Measurements from ENCODE around the gene LDHAL6B.

The LDHAL6B gene

DNA sequence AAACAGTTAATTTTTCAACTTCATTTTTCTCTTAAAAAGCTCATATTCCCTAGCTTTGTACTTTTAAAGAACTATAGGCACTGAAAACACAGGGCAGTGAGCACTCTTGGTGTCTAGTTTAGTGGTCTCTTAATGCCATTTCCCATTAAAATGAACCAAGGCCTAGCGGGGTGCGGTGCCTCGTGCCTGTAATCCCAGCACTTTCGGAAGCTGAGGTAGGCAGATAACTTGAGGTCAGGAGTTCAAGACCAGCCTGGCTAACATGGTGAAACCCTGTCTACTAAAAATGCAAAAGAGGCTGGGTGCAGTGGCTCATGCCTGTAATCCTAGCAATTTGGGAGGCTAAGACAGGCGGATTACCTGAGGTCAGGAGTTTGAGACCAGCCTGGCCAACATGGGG lies 45.5 kb downstream of the LDHAL6B start:
- DNase-seq (ENCODE audit: low spot score), result no peak

DNA sequence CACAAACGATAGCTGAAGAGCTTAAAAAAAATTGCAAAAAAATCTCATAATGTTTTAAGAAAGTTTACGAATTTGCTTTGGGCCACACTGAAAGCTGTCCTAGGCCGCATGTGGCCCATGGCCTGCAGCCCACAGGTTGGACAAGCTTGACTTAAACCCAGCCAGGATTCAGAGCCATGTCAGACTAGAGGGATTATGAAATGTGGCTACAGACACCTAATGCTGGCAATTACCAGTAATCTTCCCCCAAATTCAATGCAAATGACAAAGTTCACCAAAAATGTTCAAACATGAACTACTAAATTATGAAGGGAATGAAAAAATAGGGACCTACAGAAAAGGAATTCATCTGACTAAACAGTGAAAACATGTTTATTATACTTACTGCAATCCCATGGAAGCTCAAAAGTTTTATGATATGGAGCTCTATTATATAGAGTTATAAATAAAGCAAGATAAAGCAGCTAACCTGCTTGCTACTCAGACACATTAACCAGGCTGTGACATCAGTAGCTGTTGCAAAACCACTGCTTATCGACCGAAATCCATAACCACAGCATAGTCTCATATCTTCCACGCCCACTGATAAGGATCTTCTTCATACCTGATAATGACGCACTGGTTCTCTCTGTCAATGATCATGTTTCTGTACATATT lies 49.2 kb downstream of the LDHAL6B start:
- no peak for DNase-seq (ENCODE audit: low spot score)

DNA sequence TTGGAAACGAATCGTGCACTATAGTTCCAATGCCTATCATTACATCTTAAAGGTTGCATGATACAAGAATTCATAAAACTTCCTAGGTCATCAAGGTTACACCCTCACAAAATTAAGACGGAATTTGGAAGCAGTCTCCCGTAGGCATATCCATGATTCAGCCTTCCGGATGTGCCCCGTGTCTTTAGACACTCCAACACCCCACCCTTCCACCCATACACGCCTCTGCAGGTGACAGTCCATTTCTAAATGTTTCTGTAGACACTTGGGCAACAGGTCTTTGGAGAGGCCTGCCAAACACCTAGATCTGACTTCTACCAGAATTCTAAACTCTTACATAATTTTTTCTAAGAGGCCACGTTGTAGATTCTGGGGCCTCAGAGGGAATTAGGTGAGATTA lies 49.8 kb downstream of the LDHAL6B start:
- DNase-seq (ENCODE audit: low spot score), result no peak

DNA sequence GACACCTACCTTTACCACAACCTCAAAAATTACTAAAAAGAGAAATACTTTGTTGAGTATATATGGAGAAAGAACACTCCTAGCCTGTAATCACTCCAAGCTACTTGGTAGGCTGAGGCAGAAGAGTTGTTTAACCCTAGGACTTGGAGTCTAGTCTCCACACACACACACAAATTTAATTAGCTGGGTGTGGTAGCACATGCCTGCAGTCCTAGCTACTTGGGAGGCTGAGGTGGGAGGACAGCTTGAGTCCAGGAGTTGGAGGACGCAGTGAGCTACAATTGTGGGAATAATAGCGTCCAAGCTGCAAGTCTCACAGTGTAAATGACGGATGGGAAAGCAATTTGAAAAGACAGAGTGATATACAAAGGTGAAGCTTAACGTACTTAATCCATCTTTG lies 50.5 kb downstream of the LDHAL6B start:
- no peak for DNase-seq (ENCODE audit: low spot score)
